ENCODE results near the gene GEMIN7. TPM values are rescaled to one million over a fixed set of nuclear protein-coding genes. Genes with fewer than 3 reads are reported as not detected.

The GEMIN7 gene
- total RNA-seq, 1 experiment from 2014 or later: 26.7 TPM

GRCh38 chr19:45076851-45077730 lies 2.0 kb upstream of the GEMIN7 start:
- in situ Hi-C loops (cut with HindIII; ENCODE audit: low pct_unique_long_range_greater_than_20kb, low sequenced_read_pairs): no loop called here
- no peak for DNase-seq (ENCODE audit: low read depth, low spot score)

DNA sequence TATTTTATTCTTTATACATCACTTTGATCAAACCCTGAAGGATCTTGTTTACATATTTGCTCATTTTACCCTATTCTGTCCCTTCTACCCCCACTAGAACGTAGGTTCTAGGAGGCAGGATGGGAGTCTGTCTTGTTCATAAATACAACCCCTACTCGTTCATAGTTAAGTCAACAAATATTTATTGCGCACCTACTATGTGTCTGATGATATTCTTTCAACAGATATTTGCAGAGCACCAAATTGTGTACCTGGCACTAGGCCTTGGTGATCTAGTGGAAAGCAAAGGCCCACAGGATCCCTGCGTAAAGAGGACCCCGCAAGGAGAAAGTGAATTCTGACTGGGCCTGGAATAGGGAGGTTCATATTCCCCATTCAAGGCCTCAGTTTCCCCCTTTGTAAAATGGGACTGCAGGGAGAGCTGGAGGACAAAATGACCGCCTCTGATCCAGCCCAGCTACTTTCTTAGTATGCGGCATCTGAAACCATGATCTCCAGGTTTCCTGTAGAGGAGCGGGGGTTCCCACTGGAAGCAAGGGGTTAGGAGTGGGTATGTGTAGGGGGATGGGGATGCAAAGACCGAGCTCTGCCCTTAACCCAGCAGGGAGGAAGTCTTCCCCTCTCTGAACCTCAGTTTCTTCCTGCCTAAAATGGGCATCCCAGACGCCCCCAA lies 534 bp upstream of the GEMIN7 start:
- in situ Hi-C loops (cut with HindIII; ENCODE audit: low pct_unique_long_range_greater_than_20kb, low sequenced_read_pairs): no loop called here
- DNase-seq (ENCODE audit: low read depth, low spot score): no peak

DNA sequence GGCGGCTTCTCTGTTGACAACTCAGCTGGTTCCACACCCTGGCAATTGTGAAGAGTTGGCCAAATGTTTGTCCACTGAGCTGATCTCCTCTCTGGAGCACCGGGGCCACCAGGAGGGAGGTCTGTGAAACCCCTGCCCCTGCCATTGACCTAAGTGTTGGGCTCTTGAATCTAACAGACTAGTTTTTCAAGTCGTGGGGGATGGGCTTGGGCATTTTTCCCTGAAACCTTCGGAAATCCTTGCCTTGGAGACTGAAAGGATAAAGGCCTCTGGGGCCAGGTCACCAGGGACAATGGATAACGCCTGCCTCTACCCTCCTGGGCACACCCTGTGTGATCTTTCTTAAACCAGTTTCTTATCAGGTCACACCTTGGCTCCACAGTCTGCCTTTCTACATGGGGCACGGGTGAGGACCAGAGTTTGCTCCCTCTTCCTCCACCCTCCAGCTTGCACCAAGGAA lies 881 bp downstream of the GEMIN7 start:
- in situ Hi-C loops (cut with HindIII; ENCODE audit: low pct_unique_long_range_greater_than_20kb, low sequenced_read_pairs): no loop called here
- no peak for DNase-seq (ENCODE audit: low read depth, low spot score)

- DNase-seq (ENCODE audit: low read depth, low spot score): no peak
- in situ Hi-C loops (cut with HindIII; ENCODE audit: low pct_unique_long_range_greater_than_20kb, low sequenced_read_pairs): no loop called here
Measured at GRCh38 chr19:45082170-45082569, 3.1 kb downstream of the GEMIN7 start.

DNA sequence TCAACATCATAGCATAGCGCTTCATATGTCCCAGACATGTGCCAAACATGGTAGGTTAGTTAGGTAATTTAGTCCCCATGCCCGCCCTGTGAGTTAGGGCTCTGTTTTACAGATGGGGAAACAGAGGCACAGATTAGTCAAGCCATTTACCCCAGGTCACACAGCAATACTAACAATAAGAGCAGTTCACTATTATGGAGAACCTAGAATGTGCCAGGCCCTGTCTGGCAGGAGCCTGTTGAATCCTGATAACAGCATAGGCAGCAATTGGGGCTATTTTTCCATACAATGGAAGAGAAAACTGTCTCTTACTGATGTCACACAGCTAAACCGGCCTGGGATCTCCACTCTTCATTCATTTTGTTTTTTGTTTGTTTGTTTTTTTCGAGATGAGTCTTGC lies 7.4 kb downstream of the GEMIN7 start:
- in situ Hi-C loops (cut with HindIII; ENCODE audit: low pct_unique_long_range_greater_than_20kb, low sequenced_read_pairs): no loop called here
- DNase-seq (ENCODE audit: low read depth, low spot score): no peak

DNA sequence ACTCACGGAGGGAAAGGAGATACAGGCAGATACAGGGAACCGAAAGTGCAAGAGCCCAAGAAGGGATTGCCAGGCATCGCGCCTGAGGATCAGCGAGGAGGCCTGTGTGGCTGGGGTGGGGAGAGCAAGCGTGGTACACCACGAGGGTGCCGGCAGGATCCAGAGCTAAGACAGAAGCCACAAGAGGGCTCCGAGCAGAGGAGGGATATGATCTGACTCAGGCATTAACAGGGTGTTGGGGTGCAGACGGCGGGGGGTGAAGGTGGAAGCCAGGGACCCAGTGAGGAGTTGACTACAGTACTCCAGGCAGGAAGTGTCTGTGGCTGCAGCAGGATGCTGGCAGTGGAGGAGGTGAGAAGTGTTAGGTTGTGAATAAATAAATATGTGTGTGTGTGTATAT lies 8.5 kb downstream of the GEMIN7 start:
- in situ Hi-C loops (cut with HindIII; ENCODE audit: low pct_unique_long_range_greater_than_20kb, low sequenced_read_pairs): no loop called here
- DNase-seq (ENCODE audit: low read depth, low spot score): no peak

DNA sequence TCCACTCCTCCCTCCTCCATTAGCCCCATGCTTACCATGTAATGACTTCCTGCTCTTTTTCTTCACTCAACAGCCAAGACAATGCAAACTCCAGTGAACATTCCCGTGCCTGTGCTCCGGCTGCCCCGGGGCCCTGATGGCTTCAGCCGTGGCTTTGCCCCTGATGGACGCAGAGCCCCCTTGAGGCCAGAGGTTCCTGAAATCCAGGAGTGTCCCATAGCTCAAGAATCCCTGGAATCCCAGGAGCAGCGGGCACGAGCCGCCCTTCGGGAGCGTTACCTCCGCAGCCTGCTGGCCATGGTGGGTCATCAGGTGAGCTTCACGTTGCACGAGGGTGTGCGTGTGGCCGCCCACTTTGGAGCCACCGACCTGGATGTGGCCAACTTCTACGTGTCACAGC lies 11.0 kb downstream of the GEMIN7 start:
- DNase-seq (ENCODE audit: low read depth, low spot score): no peak
- in situ Hi-C loops (cut with HindIII; ENCODE audit: low pct_unique_long_range_greater_than_20kb, low sequenced_read_pairs): no loop called here

GRCh38 chr19:45090606-45091005 lies 11.5 kb downstream of the GEMIN7 start:
- no peak for DNase-seq (ENCODE audit: low read depth, low spot score)
- in situ Hi-C loops (cut with HindIII; ENCODE audit: low pct_unique_long_range_greater_than_20kb, low sequenced_read_pairs): no loop called here

- DNase-seq (ENCODE audit: low read depth, low spot score): peak; percentile 98
- in situ Hi-C loops (cut with HindIII; ENCODE audit: low pct_unique_long_range_greater_than_20kb, low sequenced_read_pairs): no loop called here
Measured at GRCh38 chr19:45091031-45091923, 12.2 kb downstream of the GEMIN7 start.

GRCh38 chr19:45092747-45093678 lies 14.0 kb downstream of the GEMIN7 start, which contains the start of gene PPP1R37:
PPP1R37 (plus strand) TSS chr19:45093179; CDS start chr19:45093326, 147 bp downstream.
- peak; percentile 96 for DNase-seq (ENCODE audit: low read depth, low spot score)
- in situ Hi-C loops (cut with HindIII; ENCODE audit: low pct_unique_long_range_greater_than_20kb, low sequenced_read_pairs): no loop called here

GRCh38 chr19:45094137-45094536 lies 15.1 kb downstream of the GEMIN7 start:
- in situ Hi-C loops (cut with HindIII; ENCODE audit: low pct_unique_long_range_greater_than_20kb, low sequenced_read_pairs): no loop called here
- no peak for DNase-seq (ENCODE audit: low read depth, low spot score)

DNA sequence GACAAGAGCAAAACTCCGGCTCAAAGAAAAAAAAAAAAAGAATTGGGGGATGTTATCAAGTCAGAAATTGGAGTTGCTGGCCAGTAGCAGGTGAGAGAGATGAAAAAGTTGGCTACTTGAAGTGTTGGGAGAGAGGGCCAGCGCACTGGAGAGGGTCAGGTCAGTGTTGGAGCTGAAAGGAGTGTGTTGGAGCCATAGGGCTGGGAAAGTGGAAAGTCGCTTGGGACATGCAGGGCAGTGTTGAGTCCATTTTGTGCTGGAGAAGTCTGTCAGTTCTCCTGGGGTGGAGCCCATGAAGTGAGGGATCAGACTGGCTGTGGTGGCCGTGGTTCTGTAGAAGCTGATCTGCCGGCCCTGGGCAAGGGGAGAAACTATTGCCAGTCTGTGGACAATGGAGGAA lies 15.6 kb downstream of the GEMIN7 start:
- no peak for DNase-seq (ENCODE audit: low read depth, low spot score)
- in situ Hi-C loops (cut with HindIII; ENCODE audit: low pct_unique_long_range_greater_than_20kb, low sequenced_read_pairs): no loop called here

GRCh38 chr19:45095496-45096413 lies 16.7 kb downstream of the GEMIN7 start:
- DNase-seq (ENCODE audit: low read depth, low spot score): no peak
- in situ Hi-C loops (cut with HindIII; ENCODE audit: low pct_unique_long_range_greater_than_20kb, low sequenced_read_pairs): no loop called here

DNA sequence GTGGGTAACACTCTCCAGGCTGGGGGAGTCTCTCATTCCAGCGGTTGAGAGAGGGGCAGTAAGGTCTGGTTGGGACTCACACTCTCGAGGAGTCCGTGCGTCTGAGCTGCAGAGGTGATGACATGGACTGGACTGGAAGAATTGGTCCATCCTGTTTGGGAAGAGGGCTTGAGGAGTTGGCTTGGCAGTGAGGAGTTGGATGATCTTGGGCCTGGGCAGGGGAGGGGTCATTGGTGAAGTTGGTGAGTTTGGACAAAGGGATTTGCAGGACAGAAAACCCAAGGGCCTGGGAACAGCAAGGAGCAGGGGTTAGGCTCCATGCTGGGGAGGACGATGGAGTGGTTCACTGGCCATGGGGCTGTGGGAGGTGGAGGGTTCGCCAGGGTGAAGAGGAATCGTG lies 17.6 kb downstream of the GEMIN7 start:
- in situ Hi-C loops (cut with HindIII; ENCODE audit: low pct_unique_long_range_greater_than_20kb, low sequenced_read_pairs): no loop called here
- no peak for DNase-seq (ENCODE audit: low read depth, low spot score)

DNA sequence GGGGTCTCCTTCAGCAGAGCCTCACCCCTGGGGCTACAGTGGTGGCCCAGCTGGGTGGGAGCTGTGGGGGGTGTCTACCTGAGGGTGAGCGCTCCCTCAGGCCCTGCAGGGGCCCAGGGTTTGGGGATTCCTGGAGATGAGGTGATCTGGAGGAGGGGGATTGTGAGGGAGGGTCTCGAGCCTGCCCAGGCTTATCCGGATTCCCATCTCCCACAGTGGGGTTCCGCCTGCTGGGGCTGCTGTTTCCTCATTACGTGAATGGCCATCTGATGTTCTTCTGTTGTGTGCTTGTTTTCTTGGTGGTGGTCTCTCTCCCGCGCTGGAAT lies 18.4 kb downstream of the GEMIN7 start:
- no peak for DNase-seq (ENCODE audit: low read depth, low spot score)
- in situ Hi-C loops (cut with HindIII; ENCODE audit: low pct_unique_long_range_greater_than_20kb, low sequenced_read_pairs): no loop called here

All from SK-MEL-5 (cell line).